Stimulated activated CD4-positive, alpha-beta T cell treated with anti-CD3 and anti-CD28 coated beads, Interleukin-15, amount 100 ng/mL, for 1 hour (primary cell): ENCODE measurements around the gene PIAS4.

Experiments used
- DNase-seq, 2 donors: peaks; one replicate each; pipeline ENCODE4 v3.0.0-alpha.2; 2020; ENCODE audit warnings: low read depth in 1 of 2, low spot score in 1 of 2

The PIAS4 gene

DNA sequence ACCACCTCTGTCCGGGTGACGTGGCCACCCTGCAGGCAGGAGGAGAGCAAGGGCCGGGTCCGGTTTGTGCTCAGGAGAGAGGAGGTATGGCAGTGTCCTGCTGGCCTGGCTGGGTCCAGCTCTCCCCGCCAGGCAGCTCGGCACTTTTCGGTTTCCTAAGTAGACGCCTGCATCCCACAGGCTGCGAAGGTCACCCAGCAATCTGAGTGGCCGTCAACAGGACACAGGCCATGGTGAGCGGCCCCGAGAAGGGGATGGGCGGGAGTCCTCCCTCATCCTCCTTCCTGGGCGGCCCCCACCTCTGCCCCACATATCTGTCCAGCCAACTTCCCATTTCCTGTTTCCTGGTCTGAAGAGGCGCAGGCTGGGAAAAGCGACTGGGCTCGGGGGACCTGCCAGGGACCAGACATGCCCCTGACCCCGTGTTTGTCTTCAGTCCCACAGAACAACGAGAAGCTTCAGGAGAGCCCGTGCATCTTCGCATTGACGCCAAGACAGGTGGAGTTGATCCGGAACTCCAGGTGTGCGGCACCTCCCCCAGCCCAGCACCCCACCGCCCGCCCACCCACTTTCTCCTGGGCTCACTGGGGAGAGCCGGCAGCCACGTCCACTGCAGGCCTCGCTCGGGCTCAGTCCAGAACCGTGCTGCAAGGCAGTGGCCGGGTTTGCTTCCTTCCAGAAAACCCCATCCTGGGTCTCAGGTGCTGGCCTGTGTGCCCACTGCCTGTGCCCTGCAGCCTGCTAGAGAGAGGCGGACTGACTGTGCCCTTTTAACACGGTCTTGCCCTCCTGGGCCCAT is 16.3 kb downstream of the PIAS4 start:
- DNase-seq, result no peak

DNA sequence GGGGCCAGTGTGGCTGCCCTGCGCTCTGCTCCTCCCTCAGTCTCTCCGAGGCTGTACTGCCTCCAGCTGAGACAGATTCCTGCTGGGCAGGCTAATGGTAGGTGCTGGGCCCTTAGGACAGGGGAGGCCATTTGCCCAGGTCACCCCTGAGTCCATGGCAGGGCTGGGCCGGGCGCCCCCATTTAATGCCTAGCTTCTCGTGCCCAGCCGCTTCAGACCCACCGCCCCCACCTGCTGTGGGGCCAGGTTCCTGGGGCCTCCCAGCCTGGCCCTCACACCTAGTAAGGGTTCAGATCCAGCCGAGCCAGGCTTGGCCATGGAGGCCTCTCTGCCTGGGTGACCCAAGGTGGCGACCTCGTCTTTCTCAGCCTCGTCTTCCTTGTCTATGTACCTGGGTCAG is 17.8 kb downstream of the PIAS4 start:
- DNase-seq, result no peak

DNA sequence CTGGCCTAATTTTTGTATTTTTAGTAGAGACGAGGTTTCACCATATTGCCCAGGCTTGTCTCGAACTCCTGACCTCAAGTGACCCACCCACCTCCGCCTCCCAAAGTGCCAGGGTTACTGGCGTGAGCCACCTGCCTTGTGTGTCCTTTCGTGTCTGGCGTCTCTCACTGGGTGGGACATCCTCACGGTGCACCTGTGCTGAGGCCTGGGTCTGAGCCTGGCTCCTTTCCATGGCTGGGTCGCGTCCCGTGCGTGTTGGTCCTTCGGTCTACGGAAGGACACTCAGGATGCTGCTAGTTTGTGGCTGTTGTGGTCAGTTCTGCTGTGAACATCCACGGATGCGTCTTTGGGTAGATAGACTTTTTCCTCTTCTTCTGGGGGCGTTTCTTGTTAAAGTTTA is 19.6 kb downstream of the PIAS4 start:
- no peak for DNase-seq

DNA sequence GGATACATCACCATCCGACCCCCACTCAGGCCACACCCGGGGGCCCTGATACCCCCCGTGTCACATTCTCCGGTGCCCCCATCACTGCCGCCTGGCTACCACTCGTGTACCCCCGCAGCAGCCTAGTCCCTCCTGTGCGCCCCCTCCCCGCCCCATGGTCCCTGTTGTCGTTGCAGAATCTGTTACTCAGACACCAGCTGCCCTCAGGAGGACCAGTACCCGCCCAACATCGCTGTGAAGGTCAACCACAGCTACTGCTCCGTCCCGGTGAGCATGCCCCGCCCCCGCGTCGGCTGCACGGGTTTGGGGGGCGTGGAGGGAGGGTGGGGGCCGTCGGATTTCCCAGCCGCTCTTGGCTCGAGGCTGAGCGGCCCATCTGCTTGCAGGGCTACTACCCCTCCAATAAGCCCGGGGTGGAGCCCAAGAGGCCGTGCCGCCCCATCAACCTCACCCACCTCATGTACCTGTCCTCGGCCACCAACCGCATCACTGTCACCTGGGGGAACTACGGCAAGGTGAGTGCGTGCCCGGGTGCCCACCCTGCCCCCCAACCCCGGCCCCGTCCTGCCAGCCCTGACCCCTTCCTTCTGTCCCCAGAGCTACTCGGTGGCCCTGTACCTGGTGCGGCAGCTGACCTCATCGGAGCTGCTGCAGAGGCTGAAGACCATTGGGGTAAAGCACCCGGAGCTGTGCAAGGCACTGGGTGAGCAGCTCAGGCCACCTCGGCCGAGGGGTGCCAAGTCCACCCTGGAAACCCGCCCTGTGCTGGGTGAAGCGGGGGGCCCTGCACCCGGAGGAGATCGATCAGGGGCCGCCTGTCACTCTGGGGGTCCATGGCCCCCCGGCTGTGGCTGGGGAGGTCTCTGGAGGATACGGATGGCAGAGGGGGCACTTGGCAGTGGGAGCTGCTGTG is 21.1 kb downstream of the PIAS4 start:
- no peak for DNase-seq

DNA sequence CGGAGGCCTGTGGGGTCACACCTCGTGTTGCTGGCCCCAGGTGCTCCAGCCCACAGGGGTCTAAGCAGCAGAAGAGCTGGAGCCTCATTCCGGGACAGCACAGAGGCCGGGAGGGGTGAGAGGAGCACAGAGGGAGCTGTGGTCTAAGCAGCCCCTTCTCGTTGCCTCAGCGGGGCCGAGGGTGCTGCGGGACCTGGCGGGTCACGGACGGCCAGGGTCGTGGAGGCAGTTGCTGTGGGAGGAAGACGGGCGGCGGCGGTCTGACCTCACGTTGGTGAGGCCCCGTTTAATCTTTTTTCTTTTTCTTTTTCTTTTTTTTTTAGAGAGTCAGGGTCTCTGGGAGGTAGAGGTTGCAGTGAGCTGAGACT is 21.7 kb downstream of the PIAS4 start:
- no peak for DNase-seq

DNA sequence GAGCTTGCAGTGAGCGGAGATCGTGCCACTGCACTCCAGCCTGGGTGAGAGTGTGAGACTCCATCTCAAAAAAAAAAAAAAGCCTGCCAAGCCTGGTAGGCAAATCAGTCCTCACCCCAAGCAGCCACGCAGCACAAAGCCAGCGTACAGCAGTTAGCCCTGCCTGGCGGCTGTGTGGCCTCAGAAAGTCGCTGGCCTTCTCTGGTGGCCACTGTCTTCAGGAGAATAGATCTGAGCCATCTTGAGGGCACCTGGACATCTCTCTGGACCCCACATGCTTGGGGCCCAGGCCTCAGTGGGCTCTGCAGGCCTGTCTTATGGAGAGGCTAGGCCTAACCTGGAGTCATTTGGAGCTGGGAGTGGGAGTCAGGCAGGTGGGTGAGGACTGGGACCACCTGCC is 23.0 kb downstream of the PIAS4 start:
- DNase-seq, result no peak

DNA sequence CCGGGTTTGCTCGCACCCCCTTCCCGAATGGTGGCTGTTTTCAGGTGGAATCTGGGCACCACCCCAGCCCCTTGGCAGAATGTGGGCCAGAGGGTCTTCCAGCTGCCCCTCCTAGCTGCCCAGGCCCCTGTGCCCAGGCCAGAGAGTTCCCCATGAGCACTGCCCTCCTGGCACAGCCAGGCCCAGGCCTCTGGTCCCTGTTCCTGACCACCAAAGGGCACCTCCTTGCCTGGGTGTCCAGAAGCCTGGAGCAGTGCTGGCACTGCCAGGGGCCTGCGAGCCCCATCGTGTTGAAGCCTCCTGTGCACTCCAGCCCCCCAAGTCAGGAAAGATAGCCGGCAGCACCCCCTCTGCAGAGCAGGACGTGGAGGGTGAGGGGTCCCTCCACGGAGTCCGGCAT is 23.4 kb downstream of the PIAS4 start:
- DNase-seq, result no peak

DNA sequence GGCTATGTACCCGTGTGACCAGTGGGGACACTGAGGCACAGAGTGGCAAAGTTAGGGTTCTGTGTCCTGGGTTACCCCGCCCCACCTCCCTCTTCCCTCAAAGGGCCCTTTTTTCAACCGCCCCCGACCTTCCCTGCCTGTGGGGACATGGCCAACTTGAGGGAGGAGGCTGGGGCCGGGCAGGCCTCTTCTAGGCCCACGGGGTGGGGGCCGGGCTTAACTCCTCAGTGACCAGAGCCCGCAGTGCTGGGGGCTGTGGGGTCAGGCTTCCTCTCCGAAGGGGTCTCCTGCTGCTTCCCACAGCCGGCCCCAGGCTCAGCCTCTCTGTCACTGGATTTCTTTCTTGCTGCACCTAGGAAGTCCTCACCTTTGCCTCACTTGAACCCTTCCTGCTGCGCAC is 23.9 kb downstream of the PIAS4 start:
- no peak for DNase-seq

DNA sequence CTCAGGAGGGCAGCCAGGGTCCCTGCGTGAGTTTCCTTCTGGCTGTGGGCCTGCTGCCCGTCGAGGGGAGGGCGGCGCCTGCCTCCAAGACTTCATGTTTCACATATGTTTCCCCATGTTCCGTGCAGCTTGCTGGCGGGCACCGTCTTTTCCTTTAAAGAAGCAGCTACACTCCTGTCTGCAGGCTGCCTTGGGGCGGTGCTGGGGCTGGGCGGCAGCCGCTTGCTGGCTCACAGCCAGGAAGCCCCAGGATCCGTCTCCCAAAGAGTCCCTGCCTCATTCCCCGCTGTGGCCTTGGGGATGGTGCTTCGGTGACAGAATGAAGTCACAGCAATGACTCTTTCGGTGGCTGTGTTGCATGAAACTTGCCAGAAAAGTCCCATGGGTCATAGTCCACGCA is 24.9 kb downstream of the PIAS4 start:
- no peak for DNase-seq

DNA sequence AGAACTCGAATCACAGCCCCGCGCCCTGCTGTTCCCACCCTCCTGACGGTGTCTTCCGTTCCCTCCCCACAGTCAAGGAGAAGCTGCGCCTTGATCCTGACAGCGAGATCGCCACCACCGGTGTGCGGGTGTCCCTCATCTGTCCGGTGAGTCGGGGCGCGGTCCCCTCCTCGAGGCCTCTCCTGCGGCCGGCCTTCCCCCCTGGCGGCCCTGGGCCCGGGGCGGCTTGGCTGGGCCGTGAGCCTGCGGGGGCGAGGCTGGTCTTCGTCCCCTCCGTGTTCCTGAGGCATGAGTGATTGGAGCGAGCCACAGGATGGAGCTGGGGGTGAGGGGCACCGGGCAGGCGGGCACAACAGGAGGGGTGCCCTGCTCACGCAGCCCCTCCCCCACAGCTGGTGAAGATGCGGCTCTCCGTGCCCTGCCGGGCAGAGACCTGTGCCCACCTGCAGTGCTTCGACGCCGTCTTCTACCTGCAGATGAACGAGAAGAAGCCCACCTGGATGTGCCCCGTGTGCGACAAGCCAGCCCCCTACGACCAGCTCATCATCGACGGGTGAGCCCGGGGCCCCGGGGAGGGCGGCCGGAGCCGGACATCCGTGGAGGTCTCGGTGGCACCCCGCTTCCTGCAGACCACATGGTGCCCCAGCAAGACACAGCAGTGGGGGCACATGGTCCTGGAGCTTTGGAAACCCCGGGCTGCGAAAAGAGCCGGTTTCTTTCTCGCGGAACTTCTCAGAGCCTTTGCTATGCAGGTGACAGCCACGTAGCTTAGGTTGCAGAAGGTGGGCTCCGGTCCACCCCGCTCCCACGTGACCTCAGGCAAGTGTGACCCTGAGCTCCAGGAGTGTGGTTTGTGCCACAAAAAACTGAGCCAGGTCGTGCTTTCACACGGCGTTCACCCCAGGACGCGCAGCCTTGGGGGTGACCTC is 25.8 kb downstream of the PIAS4 start:
- DNase-seq, result no peak

DNA sequence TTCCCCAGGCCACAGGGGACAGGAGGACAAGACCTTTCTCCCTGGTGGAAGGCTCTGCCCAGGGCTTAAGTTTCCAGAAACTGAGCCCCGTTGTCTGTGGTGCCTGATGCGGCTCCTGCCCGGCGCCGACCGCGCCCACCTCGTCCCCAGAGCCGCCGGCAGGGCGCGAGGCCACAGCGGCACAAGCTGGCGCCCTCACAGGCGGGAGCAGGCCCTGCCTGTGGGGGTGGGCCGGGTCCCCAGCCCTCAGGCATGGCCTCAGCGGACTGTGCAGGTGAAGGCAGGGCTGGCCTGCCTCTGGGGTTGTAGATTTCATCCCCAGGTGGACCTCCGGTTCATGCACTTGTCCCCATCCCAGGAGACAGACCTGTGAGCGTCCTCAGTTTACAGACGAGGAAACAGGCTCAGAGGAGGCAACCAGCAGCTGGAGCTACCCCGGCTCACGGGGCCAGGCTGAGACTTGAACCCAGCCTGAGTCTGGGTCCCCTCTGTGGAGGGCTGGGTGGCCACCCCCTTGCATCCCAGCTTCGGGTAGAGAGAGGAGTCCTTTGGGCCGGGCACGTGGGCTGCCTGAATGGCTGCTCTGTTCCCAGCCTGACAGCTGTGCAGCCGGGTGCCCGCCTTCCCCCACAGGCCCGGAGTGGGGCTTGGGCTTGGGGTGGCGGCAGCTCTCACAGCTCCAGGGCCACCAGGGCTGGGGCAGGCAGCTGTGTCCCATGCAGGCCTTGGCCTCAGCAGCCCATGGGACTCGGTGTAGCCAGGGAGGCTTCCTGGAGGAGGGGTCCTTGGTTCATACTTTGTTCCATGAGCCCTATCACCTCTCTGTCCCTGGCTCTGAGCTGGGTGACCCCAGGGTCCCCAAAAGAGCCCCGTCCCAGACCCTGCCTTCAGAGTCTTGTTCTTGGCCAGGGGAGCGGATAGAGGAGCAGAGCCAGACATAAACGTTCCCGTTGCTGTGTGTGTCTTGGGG is 26.8 kb downstream of the PIAS4 start:
- no peak for DNase-seq

DNA sequence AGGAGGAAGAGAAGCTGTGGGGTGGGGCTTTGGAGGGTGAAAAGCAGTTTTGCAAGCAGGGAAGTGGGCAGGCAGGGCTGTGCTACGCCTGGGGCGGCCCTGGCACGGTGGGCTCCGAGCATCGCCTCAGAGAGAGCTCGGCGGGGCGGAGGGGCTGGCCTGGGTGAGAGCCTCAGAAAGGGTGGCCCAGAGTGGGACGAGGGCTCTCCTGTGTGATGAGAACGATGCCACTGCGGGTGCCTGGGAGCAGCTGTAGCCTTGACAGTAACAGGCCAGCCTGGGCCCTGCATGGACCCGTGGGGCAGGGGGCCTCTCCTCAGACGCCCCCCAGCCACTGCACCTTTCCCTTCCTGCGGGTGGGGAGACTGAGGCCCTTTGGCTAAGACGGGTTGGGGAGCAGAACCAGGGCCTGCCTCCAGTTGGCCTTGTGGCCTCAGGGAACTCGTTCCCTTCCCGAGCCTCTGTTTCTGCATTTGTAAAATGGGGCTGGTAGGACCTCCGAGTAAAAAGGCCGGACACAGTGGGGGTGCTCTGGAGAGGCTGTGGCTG is 27.6 kb downstream of the PIAS4 start:
- no peak for DNase-seq

DNA sequence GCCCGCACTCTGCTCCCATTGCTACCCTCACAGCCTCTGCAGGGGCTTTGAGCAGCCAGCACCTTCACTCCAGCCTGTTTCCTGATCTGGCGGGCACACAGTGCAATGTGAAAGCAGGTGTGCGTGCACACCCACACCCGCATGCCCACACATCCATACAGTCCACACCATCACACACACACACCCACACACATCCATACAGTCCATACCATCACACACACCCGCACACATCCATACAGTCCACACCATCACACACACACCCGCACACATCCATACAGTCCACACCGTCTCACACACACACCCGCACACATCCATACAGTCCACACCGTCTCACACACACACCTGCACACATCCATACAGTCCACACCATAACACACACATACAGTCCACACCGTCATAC is 28.0 kb downstream of the PIAS4 start:
- DNase-seq, result no peak

DNA sequence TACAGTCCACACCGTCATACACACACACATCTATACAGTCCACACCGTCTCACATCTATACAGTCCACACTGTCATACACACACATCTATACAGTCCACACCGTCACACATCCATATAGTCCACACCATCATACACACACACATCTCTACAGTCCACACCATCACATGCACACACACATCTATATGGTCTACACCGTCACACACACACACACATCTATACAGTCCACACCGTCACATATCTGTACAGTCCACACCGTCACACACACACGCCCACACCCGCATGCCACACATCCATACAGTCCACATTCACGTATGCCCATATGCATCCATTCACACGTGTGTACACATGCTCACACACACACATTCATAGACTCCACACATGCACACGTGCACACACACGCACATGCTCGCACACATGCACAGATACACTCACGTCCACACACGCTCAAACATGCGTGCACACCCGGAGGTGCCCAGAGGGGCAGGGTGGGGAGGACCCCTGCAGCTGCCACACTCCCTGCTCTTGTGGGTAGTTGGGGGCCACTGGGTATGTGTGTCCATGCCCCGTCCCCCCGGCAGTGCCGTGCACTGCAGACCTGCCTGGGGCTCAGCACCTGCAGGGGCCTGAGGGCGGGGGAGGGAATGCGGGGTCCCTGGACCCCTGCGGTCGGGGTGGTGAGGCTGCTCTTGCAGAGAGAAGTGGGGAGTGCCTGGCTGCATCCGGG is 29.2 kb downstream of the PIAS4 start:
- no peak for DNase-seq

DNA sequence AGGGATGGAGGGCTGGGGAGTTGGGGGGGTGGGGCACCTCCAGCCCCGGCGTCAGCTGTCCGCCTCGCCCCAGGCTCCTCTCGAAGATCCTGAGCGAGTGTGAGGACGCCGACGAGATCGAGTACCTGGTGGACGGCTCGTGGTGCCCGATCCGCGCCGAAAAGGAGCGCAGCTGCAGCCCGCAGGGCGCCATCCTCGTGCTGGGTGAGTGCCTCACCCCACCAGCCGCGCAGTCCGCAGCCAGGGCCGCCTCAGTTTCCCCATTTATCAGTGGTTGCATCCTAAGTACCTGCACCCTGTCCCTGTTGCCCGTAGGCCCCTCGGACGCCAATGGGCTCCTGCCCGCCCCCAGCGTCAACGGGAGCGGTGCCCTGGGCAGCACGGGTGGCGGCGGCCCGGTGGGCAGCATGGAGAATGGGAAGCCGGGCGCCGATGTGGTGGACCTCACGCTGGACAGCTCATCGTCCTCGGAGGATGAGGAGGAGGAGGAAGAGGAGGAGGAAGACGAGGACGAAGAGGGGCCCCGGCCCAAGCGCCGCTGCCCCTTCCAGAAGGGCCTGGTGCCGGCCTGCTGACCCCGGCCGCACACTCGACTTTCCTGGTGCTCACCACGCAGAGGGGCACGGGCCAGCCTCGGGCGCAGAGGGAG is 29.9 kb downstream of the PIAS4 start:
- no peak for DNase-seq

DNA sequence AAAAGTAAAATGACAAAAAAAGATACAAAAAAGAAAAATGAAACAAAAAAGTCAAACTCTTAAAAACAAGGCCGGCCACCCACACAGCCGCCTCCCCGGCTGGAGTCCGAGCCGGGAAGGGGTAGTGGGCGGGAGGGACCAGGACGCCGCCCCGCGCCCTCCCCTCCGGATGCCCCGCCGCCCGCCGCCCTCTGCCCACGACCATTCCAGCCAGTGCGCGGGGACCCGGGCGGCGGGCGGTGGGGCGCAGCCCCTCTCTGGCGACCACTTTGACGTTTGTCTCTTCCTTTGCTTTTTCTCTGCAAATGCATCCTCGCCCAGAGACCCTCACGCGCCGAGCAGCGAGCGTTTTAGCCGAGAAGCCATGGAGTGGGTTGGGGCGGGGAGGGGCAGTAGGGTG is 30.5 kb downstream of the PIAS4 start:
- DNase-seq, result no peak

DNA sequence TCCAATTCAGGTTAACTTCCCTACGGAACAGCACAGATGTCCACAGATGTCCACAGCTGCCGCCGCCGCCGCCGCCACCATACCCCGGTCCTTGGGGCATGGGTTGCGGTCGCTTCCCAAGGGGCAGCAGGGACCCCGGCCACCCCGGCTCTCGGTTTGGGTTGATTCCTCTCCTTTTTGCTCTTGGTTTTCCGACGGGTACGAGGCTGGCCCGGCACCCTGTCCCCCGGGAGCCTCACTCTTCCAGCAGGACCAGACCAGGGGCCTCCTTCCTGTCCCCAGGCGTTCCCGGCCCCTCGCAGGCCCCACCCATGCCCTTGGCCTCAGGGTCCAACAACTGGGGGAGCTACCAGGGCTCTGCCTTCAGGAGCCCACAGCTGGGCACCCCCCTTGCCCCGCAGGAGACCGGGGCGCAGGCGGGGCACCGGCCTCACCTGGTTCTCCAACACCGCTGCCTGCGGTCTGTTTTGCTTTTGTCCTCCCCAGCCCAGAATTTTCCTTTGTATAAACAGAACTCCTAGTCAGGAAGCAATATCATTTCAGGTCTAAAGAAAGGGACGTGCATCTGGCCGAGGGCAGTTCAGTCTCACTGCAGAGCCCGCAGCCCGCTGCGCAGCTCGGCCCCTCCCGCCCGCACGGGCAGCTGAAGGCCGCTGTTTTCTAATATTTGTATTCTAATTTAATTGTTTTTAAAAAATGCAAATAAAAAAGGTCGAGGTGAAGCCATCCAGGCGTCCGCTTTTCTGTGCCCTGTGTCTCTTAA is 31.3 kb downstream of the PIAS4 start:
- no peak for DNase-seq
